ENCODE data around the gene TRIM31. TPM values are rescaled to one million over a fixed set of nuclear protein-coding genes. Genes with fewer than 3 reads are reported as not detected.

The TRIM31 gene
- total and polyA plus RNA-seq, 4 donors = 0.30 to 1.4 (median 0.31) TPM; not detected in 1

DNA sequence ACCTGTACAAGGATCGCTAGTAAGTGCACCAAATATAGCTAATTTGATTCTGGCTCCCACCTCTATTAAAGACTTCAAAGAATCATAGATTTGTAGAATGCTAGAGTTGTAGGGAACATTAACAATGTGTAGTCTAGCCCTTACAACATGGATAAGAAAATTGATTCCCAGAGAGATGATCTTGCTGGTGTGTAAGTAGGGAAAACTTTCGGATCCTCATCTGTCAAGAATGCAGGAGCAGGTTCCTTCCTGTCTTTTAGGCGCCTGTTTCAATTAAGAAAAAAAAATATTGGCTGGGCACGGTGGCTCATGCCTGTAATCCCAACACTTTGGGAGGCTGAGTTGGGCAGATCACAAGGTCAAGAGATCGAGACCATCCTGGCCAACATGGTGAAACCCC, 25.0 kb downstream of the TRIM31 start:
- no peak overlapping the region for H3K27ac ChIP-seq (ENCODE audit: low read depth in 1 of 2, low read length in 1 of 2)
- WGBS, 2 donors = 61 to 70% methylated on average over 5 of the region's 5 CpGs
- no peaks in the 10 kb centered on the region for H3K36me3 ChIP-seq (ENCODE audit: control insufficient read depth in 4 of 4, insufficient read depth in 4 of 4, low read length in 4 of 4)
- H3K9ac ChIP-seq (ENCODE audit: insufficient read depth in 1 of 2, low read length in 2 of 2) = no peak overlapping the region
- H3K4me3 ChIP-seq = no peak overlapping the region
- TF ChIP-seq, protein P1, sequence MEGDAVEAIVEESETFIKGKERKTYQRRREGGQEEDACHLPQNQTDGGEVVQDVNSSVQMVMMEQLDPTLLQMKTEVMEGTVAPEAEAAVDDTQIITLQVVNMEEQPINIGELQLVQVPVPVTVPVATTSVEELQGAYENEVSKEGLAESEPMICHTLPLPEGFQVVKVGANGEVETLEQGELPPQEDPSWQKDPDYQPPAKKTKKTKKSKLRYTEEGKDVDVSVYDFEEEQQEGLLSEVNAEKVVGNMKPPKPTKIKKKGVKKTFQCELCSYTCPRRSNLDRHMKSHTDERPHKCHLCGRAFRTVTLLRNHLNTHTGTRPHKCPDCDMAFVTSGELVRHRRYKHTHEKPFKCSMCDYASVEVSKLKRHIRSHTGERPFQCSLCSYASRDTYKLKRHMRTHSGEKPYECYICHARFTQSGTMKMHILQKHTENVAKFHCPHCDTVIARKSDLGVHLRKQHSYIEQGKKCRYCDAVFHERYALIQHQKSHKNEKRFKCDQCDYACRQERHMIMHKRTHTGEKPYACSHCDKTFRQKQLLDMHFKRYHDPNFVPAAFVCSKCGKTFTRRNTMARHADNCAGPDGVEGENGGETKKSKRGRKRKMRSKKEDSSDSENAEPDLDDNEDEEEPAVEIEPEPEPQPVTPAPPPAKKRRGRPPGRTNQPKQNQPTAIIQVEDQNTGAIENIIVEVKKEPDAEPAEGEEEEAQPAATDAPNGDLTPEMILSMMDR (IDR thresholded peaks at IDR 0.05; ENCODE audit: control extremely low read depth, extremely low read depth) = no peak
- no peak for DNase-seq
- H3K9me3 ChIP-seq (ENCODE audit: control insufficient read depth in 4 of 4, insufficient read depth in 3 of 4, low read length in 3 of 4) = no peaks in the 10 kb centered on the region
- peaks cover 0 to 38% (median 3%) of the 10 kb centered on the region in 3 donors for H3K27me3 ChIP-seq (ENCODE audit: control insufficient read depth in 3 of 3, insufficient read depth in 3 of 3, low read length in 2 of 3)
- no peak for ATAC-seq (ENCODE audit: insufficient read depth, low FRiP score)
- H3K4me1 ChIP-seq (ENCODE audit: control insufficient read depth in 5 of 5, insufficient read depth in 5 of 5, low read length in 5 of 5) = no peaks in the 10 kb centered on the region

DNA sequence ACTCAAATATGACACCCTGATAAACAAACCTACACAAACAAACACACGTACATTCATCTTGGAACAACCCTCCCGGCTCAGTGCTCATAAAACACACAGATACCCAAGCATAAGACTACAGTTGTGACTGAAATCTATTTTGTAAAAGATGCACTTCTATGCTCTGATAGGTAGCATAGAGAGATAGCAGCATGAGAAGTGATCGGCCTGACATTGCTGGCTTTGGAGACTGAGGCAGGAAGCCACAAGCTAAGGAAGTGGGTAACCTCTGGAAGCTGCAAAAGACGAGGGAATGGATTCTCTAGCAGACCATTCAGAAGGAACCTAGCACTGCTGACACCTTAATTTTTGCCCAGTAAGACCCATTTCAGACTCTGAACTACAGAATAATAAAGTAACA, 35.7 kb downstream of the TRIM31 start:
- ATAC-seq (ENCODE audit: insufficient read depth, low FRiP score) = no peak
- WGBS, 2 donors = 45 to 48% methylated on average over 4 of the region's 4 CpGs
- no peak overlapping the region for H3K9ac ChIP-seq (ENCODE audit: insufficient read depth in 1 of 2, low read length in 2 of 2)
- H3K9me3 ChIP-seq (ENCODE audit: control insufficient read depth in 4 of 4, insufficient read depth in 3 of 4, low read length in 3 of 4) = no peaks in the 10 kb centered on the region
- H3K4me1 ChIP-seq (ENCODE audit: control insufficient read depth in 5 of 5, insufficient read depth in 5 of 5, low read length in 5 of 5) = peaks cover 0 to 21% (median 0%) of the 10 kb centered on the region in 5 donors
- no peak for DNase-seq
- H3K27ac ChIP-seq (ENCODE audit: low read depth in 1 of 2, low read length in 1 of 2) = no peak overlapping the region
- no peaks in the 10 kb centered on the region for H3K36me3 ChIP-seq (ENCODE audit: control insufficient read depth in 4 of 4, insufficient read depth in 4 of 4, low read length in 4 of 4)
- TF ChIP-seq, protein P1 (IDR thresholded peaks at IDR 0.05; ENCODE audit: control extremely low read depth, extremely low read depth) = no peak
- peaks cover 0 to 69% (median 55%) of the 10 kb centered on the region in 3 donors for H3K27me3 ChIP-seq (ENCODE audit: control insufficient read depth in 3 of 3, insufficient read depth in 3 of 3, low read length in 2 of 3)
- H3K4me3 ChIP-seq = no peak overlapping the region

DNA sequence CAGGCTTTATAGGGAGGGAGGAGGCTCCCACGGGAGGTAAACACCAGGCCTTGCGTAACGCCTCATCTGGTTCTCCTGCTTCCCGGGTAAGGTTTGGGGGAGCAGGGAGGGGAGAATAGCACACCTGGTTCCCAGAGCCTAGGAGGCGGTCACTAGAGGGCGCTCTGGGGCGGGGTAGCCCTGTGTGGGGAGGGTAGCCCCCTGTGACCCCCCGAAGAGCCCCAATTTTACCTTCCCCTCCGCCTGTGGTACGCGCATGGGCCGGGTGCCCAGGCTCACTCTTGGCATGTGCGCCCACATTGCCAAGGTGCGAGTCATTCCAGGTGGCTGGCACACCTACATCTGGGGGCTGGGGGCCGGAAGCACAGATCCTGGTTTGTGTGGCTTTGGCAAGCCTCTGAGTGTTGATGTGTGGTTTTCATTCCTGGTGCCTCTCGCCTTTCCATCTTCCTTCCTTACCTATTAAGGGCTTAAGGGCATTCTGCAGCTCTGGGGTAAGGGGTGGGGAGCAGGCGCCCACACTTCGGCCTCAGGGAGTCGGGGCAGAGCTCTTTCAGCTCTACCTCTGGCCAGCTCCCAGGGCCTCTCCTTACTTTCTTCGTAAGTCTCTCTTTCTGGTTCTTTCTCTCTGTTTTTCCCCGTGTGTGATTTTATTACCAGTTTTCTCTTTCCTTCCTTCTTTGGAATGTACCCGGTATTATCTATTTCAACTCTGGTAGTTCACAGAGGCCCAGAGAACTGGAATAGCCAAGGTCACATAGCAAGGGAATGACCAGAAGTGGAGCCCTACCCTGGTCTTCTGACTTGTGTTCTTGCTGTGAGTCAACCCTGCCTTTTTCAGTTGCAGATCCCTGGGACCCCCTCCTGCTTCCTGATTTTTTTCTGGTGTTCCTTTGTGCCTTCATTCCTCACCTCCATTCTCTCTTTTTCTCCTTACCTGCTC, 36.8 kb downstream of the TRIM31 start:
- H3K27me3 ChIP-seq (ENCODE audit: control insufficient read depth in 3 of 3, insufficient read depth in 3 of 3, low read length in 2 of 3) = peaks cover 0 to 76% (median 64%) of the 10 kb centered on the region in 3 donors

More for the DNA sequence above, 36.8 kb downstream of the TRIM31 start:
- Histone ChIP-seq H3K9ac (ENCODE audit: insufficient read depth in 1 of 2, low read length in 2 of 2) (no peak overlapping the region), H3K4me1 (ENCODE audit: control insufficient read depth in 5 of 5, insufficient read depth in 5 of 5, low read length in 5 of 5) (peaks cover 0 to 27% (median 0%) of the 10 kb centered on the region in 5 donors), H3K9me3 (ENCODE audit: control insufficient read depth in 4 of 4, insufficient read depth in 3 of 4, low read length in 3 of 4) (no peaks in the 10 kb centered on the region), H3K27ac (ENCODE audit: low read depth in 1 of 2, low read length in 1 of 2) (peak overlapping the region in 1 of 2 donors; percentile 4), H3K4me3 (no peak overlapping the region), H3K36me3 (ENCODE audit: control insufficient read depth in 4 of 4, insufficient read depth in 4 of 4, low read length in 4 of 4) (no peaks in the 10 kb centered on the region)
- 30 to 33% methylated on average over 22 of the region's 22 CpGs for WGBS, 2 donors
- ATAC-seq (ENCODE audit: insufficient read depth, low FRiP score) (peak; percentile 80), DNase-seq (peak in 1 of 3 donors; percentile 27)
- TF ChIP-seq, protein P1 (IDR thresholded peaks at IDR 0.05; ENCODE audit: control extremely low read depth, extremely low read depth) = peak; percentile 2

Measured in lung (tissue), 12 donors.